Hepatocyte (in vitro differentiated cells): ENCODE measurements around the gene MPP4.

Experiments
- CTCF ChIP-seq: fragments of 200-600 bp; sonication (generic); IDR thresholded peaks from 2 replicates; pipeline ENCODE4 v1.5.1; 2016; ENCODE audit warnings: antibody characterized with exemption, mild to moderate bottlenecking; ENCODE audit not compliant: poor library complexity
- EZH2 ChIP-seq: fragments of 200-600 bp; sonication (generic); IDR thresholded peaks from 2 replicates; pipeline ENCODE4 v1.6.1; 2016; ENCODE audit warnings: antibody characterized with exemption, mild to moderate bottlenecking, borderline replicate concordance
- EZH2phosphoT487 ChIP-seq: fragments of 200-600 bp; sonication (generic); IDR thresholded peaks from one replicate; pipeline ENCODE4 v1.6.1; 2018; ENCODE audit warnings: antibody characterized with exemption, mild to moderate bottlenecking, low read depth, moderate library complexity; ENCODE audit not compliant: unreplicated experiment, severe bottlenecking

- TF ChIP-seq CTCF, result no peak
- no peak for TF ChIP-seq EZH2
- TF ChIP-seq EZH2phosphoT487, result no peak
Observed at GRCh38 chr2:201660293-201660895, 38.0 kb downstream of the MPP4 start.
